Gastroesophageal sphincter (tissue), 3 donors: Measurements from ENCODE around the gene ZNF804B.

Experiments
- CTCF ChIP-seq, 4 experiments: fragments of 200-600 bp in 2 of 4; fragments of 450-650 bp in 2 of 4; sonication (generic) in 1 of 4; IDR thresholded peaks; one replicate each; pipeline ENCODE4 v1.5.1; 2017 to 2019; ENCODE audit warnings: antibody characterized with exemption in 4 of 4, mild to moderate bottlenecking in 2 of 4, moderate library complexity in 2 of 4
- POLR2A ChIP-seq, 2 donors: fragments of 450-650 bp; IDR thresholded peaks; one replicate each; pipeline ENCODE4 v1.6.1; 2017; ENCODE audit warnings: antibody characterized with exemption in 2 of 2, mild to moderate bottlenecking in 2 of 2, moderate library complexity in 1 of 2

GRCh38 chr7:88842201-88842600 is 82.7 kb downstream of the ZNF804B start:
- no peak for TF ChIP-seq CTCF (IDR thresholded peaks at IDR 0.05)
- no peak for TF ChIP-seq POLR2A (IDR thresholded peaks at IDR 0.05)
